KOPT-K1 (cell line): ENCODE data around the gene ARHGAP8.
"Not testable (repeated sequence)": the region's sequence is repeated elsewhere in the genome, so short reads cannot be mapped to it uniquely, and the experiment has no call there.

ENCODE experiments used
- H3K27ac ChIP-seq: fragments of 200-600 bp; sonication (generic); 2 replicates; pipeline ENCODE4 v1.5.1; 2016; ENCODE audit warnings: antibody characterized with exemption, mild to moderate bottlenecking, low read depth, low read length; ENCODE audit not compliant: poor library complexity, severe bottlenecking
- H3K36me3 ChIP-seq: fragments of 200-600 bp; sonication (generic); 2 replicates; pipeline ENCODE4 v1.5.1; 2017; ENCODE audit warnings: antibody characterized with exemption, mild to moderate bottlenecking, low read length, moderate library complexity; ENCODE audit not compliant: insufficient read depth
- H3K9me3 ChIP-seq: fragments of 200-600 bp; sonication (generic); 2 replicates; pipeline ENCODE4 v1.5.1; 2017; ENCODE audit warnings: antibody characterized with exemption, low read length, mild to moderate bottlenecking; ENCODE audit not compliant: insufficient read depth, poor library complexity, severe bottlenecking

Gene ARHGAP8

DNA sequence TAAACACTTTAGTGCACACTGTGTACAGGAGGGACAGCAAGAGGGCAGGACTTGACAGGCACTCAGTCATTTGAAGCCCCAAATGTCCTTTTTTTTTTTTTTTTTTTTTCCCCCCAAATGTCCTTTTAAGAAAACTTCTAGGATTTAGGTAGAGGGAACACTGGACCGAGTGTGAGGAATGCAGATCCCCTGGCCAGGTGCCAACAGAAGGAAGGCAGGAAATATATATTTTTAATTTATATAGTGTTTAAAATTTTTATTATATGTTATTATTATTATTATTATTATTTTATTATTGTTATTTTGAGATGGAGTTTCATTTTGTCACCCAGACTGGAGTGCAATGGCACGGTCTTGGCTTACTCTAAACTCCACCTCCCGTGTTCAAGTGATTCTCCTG lies 35.5 kb downstream of the ARHGAP8 start:
- no peaks in the 10 kb centered on the region for H3K36me3 ChIP-seq
- H3K9me3 ChIP-seq, result no peaks in the 10 kb centered on the region
- no peak overlapping the region for H3K27ac ChIP-seq

DNA sequence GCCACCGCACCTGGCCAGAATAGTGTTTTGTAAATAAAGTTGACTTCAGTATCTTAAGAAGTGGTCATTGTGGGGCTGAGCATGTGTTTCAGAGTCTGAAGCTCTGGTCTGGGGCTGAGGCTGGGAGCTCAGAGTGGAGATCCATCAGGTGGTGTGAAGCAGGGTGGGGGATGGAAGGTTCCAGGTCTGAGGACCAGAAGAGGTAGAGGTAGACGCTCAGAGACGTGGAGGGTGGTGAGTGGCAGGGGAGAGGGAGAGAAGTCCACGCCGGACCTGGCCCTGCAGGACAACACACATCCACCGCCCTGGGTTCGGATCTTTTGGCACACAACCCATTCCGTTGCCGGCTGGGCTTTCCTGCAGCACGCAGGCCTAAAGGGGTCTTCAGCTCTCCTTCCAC lies 40.7 kb downstream of the ARHGAP8 start:
- Histone ChIP-seq H3K9me3 (no peaks in the 10 kb centered on the region), H3K27ac (no peak overlapping the region), H3K36me3 (no peaks in the 10 kb centered on the region)

- H3K36me3 ChIP-seq, result no peaks in the 10 kb centered on the region
- H3K27ac ChIP-seq, result no peak overlapping the region
- no peaks in the 10 kb centered on the region for H3K9me3 ChIP-seq
These were observed 41.3 kb downstream of the ARHGAP8 start for GRCh38 chr22:44793506-44794172.

- H3K9me3 ChIP-seq, result no peaks in the 10 kb centered on the region
- no peak overlapping the region for H3K27ac ChIP-seq
- H3K36me3 ChIP-seq, result no peaks in the 10 kb centered on the region
These were observed 43.6 kb downstream of the ARHGAP8 start for GRCh38 chr22:44795701-44796630.

DNA sequence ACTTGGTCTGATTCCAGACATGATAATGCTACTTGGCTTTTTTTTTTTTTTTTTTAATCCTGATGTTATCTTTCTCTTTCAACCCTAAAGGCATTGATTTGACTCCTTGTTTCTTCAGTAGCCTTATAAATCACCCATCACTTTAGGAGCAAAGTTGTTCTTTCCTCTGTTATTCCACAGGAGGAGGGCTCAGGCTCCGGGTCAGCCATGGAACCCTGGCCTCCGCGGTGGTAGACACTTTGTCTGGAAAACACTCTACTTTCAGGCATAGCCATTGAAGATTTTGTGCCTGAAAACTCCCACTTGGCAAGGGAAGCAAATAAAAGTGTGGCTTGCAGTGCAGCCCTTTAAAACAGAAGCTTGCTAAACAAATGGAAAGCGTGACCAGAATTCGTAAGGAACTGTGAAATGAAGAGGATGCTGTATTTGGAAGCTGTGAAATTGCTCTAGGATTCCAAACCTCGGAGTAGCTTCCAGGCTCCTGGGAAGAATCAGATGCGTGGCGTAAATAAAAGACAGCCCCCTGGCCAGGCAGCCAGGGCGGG lies 44.9 kb downstream of the ARHGAP8 start:
- no peaks in the 10 kb centered on the region for H3K9me3 ChIP-seq
- H3K36me3 ChIP-seq, result no peaks in the 10 kb centered on the region
- no peak overlapping the region for H3K27ac ChIP-seq

DNA sequence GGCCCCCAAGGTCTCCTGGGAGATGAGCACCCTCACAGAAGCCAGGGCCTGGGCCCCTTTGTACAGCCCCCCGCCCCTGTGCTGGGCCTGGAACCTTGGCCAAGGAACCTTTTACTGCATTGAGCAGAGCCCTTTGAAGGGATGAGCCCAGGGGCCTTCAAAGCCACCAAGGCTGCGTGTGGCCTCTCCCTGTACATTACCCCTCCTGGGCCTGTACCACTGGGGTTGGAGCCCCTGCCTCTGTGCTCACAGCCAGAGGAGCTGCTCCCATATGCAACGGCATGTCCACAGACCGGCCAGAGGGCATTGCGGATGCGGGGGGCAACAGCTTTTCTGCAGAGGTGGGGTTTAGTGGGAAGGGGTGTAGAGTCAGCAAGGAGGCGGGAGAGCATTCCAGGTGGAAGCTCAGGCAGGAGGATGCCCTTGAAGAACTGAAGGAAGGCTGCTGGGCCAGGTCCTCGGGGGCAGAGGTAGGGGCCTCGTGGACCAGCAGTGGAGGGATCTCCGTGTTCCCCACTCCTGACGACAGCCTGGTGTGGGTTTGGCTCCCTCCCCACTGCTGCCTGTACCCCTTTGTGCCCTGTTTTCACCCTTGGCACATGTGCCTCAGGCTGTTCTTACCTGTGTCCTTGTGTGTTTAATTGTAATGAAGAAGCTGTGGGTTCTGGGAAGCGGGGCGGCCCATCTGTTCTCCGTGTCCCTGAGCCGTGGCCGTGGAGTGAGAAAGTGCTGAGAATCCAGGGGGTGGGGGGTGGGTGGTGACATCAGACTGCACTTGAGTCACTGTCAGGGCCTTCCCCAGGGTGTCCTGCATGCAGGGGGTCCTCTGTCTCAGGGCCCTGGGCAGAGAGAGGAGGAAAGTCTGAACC lies 46.9 kb downstream of the ARHGAP8 start:
- H3K9me3 ChIP-seq, result no peaks in the 10 kb centered on the region
- H3K36me3 ChIP-seq, result no peaks in the 10 kb centered on the region
- no peak overlapping the region for H3K27ac ChIP-seq

GRCh38 chr22:44799946-44800634 lies 47.7 kb downstream of the ARHGAP8 start:
- not testable (repeated sequence) for H3K36me3 ChIP-seq, H3K9me3 ChIP-seq, H3K27ac ChIP-seq

GRCh38 chr22:44801476-44801875 lies 49.1 kb downstream of the ARHGAP8 start:
- H3K27ac ChIP-seq, result no peak overlapping the region

GRCh38 chr22:44802071-44802700 lies 49.8 kb downstream of the ARHGAP8 start:
- Histone ChIP-seq H3K27ac (no peak overlapping the region), H3K9me3 (no peaks in the 10 kb centered on the region), H3K36me3 (no peaks in the 10 kb centered on the region)

More at GRCh38 chr22:44801476-44801875, 49.1 kb downstream of the ARHGAP8 start:
- Histone ChIP-seq H3K36me3 (no peaks in the 10 kb centered on the region), H3K9me3 (no peaks in the 10 kb centered on the region)

DNA sequence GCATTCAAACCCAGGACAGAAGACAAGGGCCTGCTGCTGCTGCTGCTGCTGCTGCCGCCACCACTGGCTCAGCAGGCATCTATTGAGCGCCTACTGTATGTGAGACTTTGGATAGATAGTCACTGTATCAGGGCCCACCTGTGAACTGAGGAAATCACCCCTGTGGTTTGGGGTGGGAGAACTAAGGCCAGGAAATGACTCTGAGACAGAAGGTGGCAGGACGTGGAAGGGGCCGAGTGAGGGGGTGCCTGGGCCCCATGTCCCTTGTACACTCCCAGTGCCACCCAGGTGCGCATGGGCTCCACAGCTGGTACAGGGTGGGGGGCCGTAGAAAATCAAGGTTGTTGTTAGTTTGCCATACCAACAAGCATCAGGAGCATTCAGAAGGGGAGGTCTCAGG lies 50.6 kb downstream of the ARHGAP8 start:
- Histone ChIP-seq H3K9me3 (no peaks in the 10 kb centered on the region), H3K27ac (no peak overlapping the region), H3K36me3 (no peaks in the 10 kb centered on the region)

- Histone ChIP-seq H3K9me3 (no peaks in the 10 kb centered on the region), H3K36me3 (no peaks in the 10 kb centered on the region), H3K27ac (no peak overlapping the region)
These were observed 52.0 kb downstream of the ARHGAP8 start for GRCh38 chr22:44804327-44804726.

GRCh38 chr22:44805711-44806110 lies 53.3 kb downstream of the ARHGAP8 start:
- H3K36me3 ChIP-seq, result no peaks in the 10 kb centered on the region
- no peak overlapping the region for H3K27ac ChIP-seq
- H3K9me3 ChIP-seq, result no peaks in the 10 kb centered on the region

DNA sequence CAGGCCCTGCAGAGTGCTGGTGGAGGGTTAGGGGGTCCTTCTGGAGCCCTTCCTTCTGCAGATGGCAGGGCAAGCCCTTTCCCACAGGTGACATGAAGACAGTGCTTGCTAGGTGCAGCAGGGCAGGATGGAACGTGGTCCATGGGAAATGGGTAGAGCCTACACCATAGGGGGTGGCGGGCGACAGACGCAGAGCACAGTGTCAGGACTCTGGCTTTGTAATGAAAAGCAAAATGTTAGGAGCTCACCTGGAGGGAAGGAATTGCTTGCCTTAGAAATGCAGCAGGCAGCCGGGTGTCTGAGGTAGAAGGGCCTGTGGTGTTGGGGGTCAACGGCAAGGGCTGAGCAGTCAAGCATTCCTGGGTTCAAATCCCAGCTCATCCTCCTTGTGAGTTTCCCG lies 54.9 kb downstream of the ARHGAP8 start:
- no peaks in the 10 kb centered on the region for H3K9me3 ChIP-seq
- no peaks in the 10 kb centered on the region for H3K36me3 ChIP-seq
- no peak overlapping the region for H3K27ac ChIP-seq
